ENCODE measurements around the gene ZNF614. TPM values are rescaled to one million over a fixed set of nuclear protein-coding genes. Genes with fewer than 3 reads are reported as not detected.
"Not testable (repeated sequence)": the region's sequence is repeated elsewhere in the genome, so short reads cannot be mapped to it uniquely, and the experiment has no call there.

The ZNF614 gene
- total RNA-seq (2014; rRNA removed; shearing (Covaris generic)) = 12.3 and 17.3 TPM in 2 replicates

DNA sequence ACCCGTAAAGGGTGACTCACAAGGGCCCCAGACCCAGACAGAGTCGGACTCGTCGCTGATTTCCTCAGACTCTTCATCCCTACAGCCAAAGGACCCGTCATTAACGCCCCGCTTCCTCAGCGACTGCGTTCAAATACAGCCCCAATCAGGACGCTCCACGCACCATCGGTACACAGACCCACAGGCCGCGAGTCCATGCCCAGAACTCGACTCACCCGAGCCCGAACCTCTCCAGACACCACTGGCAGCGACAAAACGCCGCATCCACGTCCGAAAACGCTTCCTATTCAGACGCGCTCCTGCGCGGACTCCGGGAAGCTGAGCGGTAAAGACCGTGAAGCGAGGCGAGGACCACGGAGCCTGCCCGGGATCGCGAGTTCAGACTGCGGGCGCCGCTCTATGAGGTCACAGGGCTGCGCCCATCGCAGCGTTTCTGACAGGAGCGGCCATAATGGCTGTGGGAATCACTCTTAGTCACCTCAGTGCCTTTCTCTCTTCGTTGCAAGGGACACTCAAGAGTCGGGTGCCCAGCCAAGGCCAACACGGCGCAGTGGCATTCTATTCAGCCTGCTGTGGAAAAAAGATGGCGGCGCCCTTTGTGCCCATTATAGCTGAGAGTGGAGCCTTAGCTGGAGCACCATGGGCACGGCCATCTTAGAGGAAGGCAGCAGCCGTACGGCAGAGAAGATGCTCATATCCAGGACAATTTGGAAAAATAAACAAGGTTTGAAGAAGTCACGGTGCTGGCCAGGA is at the start of gene ZNF614:
TSS of gene ZNF614 (minus strand) at position 353 of the 753 bp plus-strand sequence. CDS start 2,634 bp downstream, outside the sequence.
- peak; percentile 94 for DNase-seq (ENCODE audit: low spot score)

DNA sequence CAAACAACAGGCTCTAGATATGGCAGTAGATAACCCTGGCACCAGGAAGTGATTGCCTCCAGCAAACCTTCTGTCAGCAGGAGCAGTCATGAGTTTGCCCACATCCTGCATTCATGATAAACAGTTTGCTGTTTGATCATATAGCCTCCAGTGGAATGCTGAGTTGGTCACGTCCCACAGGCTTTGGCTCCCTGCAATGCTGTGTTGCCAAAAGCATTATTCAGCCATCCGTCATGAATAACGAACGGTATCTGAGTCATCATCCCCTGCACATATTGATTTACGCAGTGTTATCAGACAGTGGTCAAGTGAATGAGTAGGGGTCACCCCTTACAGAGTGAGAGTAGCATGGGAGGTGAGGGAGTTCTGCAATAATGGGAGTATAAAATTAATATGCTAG is 42.3 kb upstream of the ZNF614 start:
- DNase-seq (ENCODE audit: low spot score) = no peak

- no peak for DNase-seq (ENCODE audit: low spot score)
Measured at GRCh38 chr19:52069653-52070052, 41.5 kb upstream of the ZNF614 start.

- DNase-seq (ENCODE audit: low spot score) = no peak
Measured at GRCh38 chr19:52066258-52066863, 38.2 kb upstream of the ZNF614 start.

- no peak for DNase-seq (ENCODE audit: low spot score)
Measured at GRCh38 chr19:52065399-52065798, 37.2 kb upstream of the ZNF614 start.

- DNase-seq (ENCODE audit: low spot score) = not testable (repeated sequence)
Measured at GRCh38 chr19:52056480-52056879, 28.3 kb upstream of the ZNF614 start.

- DNase-seq (ENCODE audit: low spot score) = not testable (repeated sequence)
Measured at GRCh38 chr19:52051736-52052135, 23.6 kb upstream of the ZNF614 start.

GRCh38 chr19:52048555-52049501 is 20.6 kb upstream of the ZNF614 start, which contains the start of gene ZNF432:
TSS of gene ZNF432 (minus strand) at chr19:52048838. CDS start at chr19:52046868, 1,970 bp downstream.
- peak; percentile 98 for DNase-seq (ENCODE audit: low spot score)

DNA sequence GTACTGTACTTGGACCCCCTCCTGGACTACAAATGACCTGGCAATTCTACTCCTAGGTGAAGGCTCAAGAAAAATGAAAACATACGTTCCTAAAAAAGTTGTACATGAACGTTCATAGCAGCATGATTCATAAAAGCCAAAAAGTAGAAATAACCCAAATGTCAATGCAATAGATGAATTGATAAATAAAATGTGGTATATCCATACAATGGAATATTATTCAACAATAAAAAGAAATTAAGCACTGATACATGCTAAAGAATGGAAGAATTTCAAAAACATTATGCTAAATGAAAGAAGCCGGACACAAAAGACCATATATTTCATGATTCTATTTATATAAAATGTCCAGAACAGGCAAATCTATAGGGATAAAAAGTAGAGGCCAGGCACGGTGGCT is 11.0 kb upstream of the ZNF614 start:
- no peak for DNase-seq (ENCODE audit: low spot score)

GRCh38 chr19:52034051-52034728 is 6.0 kb upstream of the ZNF614 start:
- DNase-seq (ENCODE audit: low spot score) = peak; percentile 40

GRCh38 chr19:52028780-52029123 is 573 bp upstream of the ZNF614 start:
- no peak for DNase-seq (ENCODE audit: low spot score)

DNA sequence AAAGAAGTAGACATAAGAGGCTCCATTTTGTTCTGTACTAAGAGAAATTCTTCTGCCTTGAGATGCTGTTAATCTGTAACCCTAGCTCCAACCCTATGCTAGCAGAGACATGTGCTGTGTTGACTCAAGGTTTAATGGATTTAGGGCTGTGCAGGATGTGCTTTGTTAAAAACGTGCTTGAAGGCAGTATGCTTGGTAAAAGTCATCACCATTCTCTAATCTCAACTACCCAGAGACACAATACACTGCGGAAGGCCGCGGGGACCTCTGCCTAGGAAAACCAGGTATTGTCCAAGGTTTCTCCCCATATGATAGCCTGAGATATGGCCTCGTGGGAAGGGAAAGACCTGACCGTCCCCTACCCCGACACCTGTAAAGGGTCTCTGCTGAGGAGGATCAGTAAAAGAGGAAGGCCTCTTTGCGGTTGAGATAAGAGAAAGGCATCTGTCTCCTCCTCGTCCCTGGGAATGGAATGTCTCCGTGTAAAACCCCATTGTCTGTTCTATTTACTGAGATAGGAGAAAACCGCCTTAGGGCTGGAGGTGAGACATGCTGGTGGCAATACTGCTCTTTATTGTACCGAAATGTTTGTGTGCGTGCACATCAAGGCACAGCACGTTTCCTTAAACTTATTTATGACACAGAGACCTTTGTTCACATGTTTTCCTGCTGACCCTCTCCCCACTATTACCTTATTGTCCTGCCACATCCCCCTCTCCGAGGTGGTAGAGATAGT is 1.8 kb downstream of the ZNF614 start:
- not testable (repeated sequence) for DNase-seq (ENCODE audit: low spot score)

GRCh38 chr19:52024478-52024877 is 3.7 kb downstream of the ZNF614 start:
- not testable (repeated sequence) for DNase-seq (ENCODE audit: low spot score)

DNA sequence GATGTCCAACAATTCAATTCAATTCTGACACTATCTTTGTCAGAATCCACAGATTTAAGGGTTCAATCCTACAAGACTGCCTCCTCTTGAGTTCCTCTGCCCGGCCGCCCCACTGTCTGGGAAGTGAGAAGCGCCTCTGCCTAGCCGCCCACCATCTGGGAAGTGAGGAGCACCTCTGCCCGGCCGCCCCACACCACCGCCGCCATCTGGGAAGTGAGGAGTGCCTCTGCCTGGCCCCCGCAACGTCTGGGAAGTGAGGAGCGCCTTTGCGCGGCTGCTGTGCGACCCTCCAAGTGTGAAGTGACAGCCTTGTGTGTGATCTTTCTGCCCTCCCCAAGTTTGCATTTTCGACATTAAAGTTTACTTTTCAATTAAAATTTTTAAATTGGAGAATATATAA is 6.0 kb downstream of the ZNF614 start:
- no peak for DNase-seq (ENCODE audit: low spot score)

DNA sequence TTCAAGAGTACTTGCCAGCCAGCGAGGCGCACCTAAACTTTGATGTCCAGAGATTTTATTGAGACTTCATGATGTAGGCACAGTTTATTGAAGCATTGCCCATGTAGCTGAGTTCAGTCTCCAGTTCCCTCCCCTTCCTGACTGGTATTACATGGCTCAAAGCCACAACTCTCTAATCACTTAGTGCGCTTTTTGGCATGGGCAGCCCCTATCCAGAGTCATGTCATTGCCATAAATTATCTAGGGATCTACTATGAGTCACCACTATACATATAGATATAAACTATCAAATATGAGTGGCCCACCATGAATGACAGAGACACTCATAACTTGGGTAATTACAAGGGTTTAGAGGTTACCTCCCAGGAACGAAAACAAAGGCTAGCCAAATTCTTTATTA is 7.7 kb downstream of the ZNF614 start:
- no peak for DNase-seq (ENCODE audit: low spot score)

DNA sequence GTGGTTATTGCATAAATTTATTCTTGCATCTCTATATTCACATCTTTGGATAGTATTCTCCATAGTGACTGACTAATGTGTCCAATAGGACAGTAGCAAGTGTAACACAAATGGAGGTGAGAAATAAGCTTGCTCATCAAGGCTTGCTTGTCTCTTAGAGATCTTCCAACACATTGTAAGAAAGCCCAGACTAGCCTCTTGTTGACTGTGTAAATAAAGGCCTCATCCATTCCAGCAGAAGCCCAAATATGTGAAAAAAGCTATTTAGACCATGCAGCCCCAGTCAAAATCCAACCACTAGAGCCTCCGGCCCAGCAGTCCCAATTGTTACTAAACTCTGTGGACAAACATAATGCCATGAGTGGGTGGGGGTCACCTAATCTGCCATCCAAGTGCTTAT is 17.5 kb downstream of the ZNF614 start:
- DNase-seq (ENCODE audit: low spot score) = no peak

- peak; percentile 90 for DNase-seq (ENCODE audit: low spot score)
Measured at GRCh38 chr19:52007806-52008557, 20.2 kb downstream of the ZNF614 start, which contains the start of gene ZNF615. TSS of gene ZNF615 (minus strand) at chr19:52008211. CDS start at chr19:52003711, 4,500 bp downstream.

DNA sequence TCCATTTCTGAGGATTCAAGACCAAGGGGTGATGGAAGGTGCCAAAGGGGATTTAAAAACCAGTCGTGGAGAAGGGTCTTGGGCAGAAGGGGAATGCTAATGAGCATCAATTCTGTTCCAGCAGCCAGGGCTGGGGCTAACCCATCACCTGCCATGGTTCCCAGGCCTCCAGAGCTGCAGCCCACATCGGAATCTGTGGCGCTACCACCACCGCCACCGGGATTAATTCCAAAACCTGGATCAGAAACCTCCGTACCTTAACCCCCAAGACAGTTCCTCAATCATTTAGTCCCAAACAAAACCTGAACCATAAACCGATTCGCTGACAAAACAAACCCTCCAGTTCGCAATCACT is 20.8 kb downstream of the ZNF614 start:
- DNase-seq (ENCODE audit: low spot score) = no peak

DNA sequence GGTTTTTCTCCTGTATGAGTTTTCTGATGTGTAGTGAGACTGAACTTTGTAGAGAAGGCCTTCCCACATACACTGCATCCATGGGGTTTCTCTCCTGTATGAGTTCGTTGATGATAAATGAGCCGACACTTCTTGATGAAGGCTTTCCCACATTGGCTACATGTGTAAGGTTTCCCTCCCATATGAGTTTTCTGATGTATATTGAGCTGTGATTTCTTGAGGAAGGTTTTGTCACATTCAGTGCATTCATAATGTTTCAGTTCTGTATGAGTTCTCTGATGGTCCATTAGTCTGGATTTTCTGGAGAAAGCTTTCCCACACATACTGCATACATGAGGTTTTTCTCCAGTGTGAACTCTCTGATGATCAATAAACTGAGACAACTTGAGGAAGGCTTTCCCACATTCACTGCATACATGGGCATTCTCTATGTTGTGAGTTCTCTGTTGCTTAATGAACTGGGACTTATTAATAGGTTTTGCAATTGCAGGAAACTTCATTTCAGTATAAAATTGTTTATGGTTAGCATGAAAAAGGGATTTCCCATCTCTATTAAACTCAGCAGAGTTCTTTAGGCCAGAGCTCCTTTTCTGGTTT is 34.0 kb downstream of the ZNF614 start:
- no peak for DNase-seq (ENCODE audit: low spot score)

DNA sequence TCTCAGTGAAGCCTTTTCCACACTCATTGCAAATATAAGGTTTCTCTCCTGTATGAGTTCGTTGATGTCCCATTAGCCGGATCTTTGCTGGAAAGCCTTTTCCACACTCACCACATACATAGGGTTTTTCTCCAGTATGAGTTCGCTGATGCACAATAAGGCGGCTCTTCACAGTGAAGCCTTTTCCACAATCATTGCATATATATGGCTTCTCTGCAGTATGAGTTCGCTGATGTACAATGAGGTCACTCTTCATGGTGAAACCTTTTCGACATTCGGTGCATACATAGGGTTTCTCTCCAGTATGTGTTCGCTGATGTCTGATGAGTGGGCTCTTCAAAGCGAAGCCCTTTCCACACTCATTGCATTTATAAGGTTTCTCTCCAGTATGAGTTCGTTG is 34.8 kb downstream of the ZNF614 start:
- no peak for DNase-seq (ENCODE audit: low spot score)
